ENCODE data around the gene FMO5.

DNA sequence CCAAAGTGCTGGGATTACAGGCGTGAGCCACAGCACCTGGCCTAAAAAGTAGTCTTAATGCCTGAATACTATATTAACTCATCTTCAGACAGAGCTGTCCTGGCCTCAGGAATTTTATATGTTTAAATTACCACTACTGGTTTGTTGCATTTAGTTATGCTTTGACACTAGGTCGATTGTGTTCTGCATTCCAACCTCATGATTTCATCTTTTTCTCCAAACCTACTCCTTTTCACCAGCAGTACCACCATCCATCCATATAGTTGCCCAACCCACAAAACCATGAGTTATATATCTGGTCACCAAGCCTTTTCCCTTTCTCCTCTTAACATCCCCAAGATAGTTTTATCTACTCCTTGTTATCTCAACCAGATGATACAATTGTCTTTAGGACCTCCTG, 22.6 kb downstream of the FMO5 start:
- TF ChIP-seq, protein P1, sequence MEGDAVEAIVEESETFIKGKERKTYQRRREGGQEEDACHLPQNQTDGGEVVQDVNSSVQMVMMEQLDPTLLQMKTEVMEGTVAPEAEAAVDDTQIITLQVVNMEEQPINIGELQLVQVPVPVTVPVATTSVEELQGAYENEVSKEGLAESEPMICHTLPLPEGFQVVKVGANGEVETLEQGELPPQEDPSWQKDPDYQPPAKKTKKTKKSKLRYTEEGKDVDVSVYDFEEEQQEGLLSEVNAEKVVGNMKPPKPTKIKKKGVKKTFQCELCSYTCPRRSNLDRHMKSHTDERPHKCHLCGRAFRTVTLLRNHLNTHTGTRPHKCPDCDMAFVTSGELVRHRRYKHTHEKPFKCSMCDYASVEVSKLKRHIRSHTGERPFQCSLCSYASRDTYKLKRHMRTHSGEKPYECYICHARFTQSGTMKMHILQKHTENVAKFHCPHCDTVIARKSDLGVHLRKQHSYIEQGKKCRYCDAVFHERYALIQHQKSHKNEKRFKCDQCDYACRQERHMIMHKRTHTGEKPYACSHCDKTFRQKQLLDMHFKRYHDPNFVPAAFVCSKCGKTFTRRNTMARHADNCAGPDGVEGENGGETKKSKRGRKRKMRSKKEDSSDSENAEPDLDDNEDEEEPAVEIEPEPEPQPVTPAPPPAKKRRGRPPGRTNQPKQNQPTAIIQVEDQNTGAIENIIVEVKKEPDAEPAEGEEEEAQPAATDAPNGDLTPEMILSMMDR (conservative IDR thresholded peaks at IDR 0.05; ENCODE audit: low read depth in 2 of 2) = no peak
- no peak for TF ChIP-seq POLR2AphosphoS5 (IDR thresholded peaks at IDR 0.05; ENCODE audit: low read depth)
- no peak for TF ChIP-seq EZH2 (IDR thresholded peaks at IDR 0.05; ENCODE audit: low read depth, unreplicated experiment)
- TF ChIP-seq EZH2phosphoT487 (IDR thresholded peaks at IDR 0.05; ENCODE audit: unreplicated experiment) = no peak
- no peak for TF ChIP-seq CREB1 (CRISPR knock-in tag; IDR thresholded peaks at IDR 0.05; ENCODE audit: low read depth)
- no peak for TF ChIP-seq JUNB (IDR thresholded peaks at IDR 0.05; ENCODE audit: unreplicated experiment)
- TF ChIP-seq, protein P2, sequence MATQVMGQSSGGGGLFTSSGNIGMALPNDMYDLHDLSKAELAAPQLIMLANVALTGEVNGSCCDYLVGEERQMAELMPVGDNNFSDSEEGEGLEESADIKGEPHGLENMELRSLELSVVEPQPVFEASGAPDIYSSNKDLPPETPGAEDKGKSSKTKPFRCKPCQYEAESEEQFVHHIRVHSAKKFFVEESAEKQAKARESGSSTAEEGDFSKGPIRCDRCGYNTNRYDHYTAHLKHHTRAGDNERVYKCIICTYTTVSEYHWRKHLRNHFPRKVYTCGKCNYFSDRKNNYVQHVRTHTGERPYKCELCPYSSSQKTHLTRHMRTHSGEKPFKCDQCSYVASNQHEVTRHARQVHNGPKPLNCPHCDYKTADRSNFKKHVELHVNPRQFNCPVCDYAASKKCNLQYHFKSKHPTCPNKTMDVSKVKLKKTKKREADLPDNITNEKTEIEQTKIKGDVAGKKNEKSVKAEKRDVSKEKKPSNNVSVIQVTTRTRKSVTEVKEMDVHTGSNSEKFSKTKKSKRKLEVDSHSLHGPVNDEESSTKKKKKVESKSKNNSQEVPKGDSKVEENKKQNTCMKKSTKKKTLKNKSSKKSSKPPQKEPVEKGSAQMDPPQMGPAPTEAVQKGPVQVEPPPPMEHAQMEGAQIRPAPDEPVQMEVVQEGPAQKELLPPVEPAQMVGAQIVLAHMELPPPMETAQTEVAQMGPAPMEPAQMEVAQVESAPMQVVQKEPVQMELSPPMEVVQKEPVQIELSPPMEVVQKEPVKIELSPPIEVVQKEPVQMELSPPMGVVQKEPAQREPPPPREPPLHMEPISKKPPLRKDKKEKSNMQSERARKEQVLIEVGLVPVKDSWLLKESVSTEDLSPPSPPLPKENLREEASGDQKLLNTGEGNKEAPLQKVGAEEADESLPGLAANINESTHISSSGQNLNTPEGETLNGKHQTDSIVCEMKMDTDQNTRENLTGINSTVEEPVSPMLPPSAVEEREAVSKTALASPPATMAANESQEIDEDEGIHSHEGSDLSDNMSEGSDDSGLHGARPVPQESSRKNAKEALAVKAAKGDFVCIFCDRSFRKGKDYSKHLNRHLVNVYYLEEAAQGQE (IDR thresholded peaks at IDR 0.05; ENCODE audit: unreplicated experiment) = no peak
- no peak for TF ChIP-seq ZNF331 (CRISPR knock-in tag; IDR thresholded peaks at IDR 0.05; ENCODE audit: low read depth)

All from GM23338 (cell line).